PFSK-1 (cell line): ENCODE results near the gene PLEKHM3.

Experiments used
- FOXP2 ChIP-seq: optimal IDR thresholded peaks from 2 replicates; pipeline ENCODE3; 2011; ENCODE audit warnings: borderline replicate concordance, control low read depth, inconsistent platforms; ENCODE audit not compliant: insufficient read depth; ENCODE audit errors: extremely low read length, extremely low read depth
- POLR2AphosphoS5 ChIP-seq: IDR thresholded peaks from 2 replicates; pipeline ENCODE4 v1.6.1; 2012; ENCODE audit warnings: low read depth, mild to moderate bottlenecking, control low read depth, low read length, moderate library complexity
- REST ChIP-seq, 2 experiments: IDR thresholded peaks; 2 replicates each; pipeline versions ENCODE4 v1.6.1 to v1.8.0; 2011 to 2012; ENCODE audit warnings: low read depth in 2 of 2, low read length in 2 of 2, control low read depth in 1 of 2, inconsistent platforms in 1 of 2, mild to moderate bottlenecking in 1 of 2, moderate library complexity in 1 of 2; ENCODE audit not compliant: insufficient read depth in 1 of 2
- SIN3A ChIP-seq: IDR thresholded peaks from 2 replicates; pipeline ENCODE4 v1.6.1; 2012; ENCODE audit warnings: mild to moderate bottlenecking, low read length, moderate library complexity, borderline replicate concordance; ENCODE audit not compliant: insufficient read depth
- TAF1 ChIP-seq: IDR thresholded peaks from 2 replicates; pipeline ENCODE4 v1.6.1; 2012; ENCODE audit warnings: low read length, control low read depth, borderline replicate concordance; ENCODE audit not compliant: insufficient read depth

PLEKHM3 gene

GRCh38 chr2:208031608-208032019 lies 6.3 kb upstream of the PLEKHM3 start:
- TF ChIP-seq TAF1 (no peak), POLR2AphosphoS5 (no peak), SIN3A (no peak), FOXP2 (no peak), REST (IDR thresholded peaks at IDR 0.05; ENCODE audit: insufficient read depth in 1 of 2, low read depth in 2 of 2, low read length in 2 of 2) (no peak)

GRCh38 chr2:208025814-208026184 lies 472 bp upstream of the PLEKHM3 start:
- no peak for TF ChIP-seq TAF1
- no peak for TF ChIP-seq FOXP2
- TF ChIP-seq SIN3A: no peak
- no peak for TF ChIP-seq REST (IDR thresholded peaks at IDR 0.05; ENCODE audit: insufficient read depth in 1 of 2, low read depth in 2 of 2, low read length in 2 of 2)
- TF ChIP-seq POLR2AphosphoS5: no peak

GRCh38 chr2:208024091-208024490 lies 1.2 kb downstream of the PLEKHM3 start:
- no peak for TF ChIP-seq POLR2AphosphoS5
- no peak for TF ChIP-seq REST (IDR thresholded peaks at IDR 0.05; ENCODE audit: insufficient read depth in 1 of 2, low read depth in 2 of 2, low read length in 2 of 2)
- TF ChIP-seq FOXP2: no peak
- no peak for TF ChIP-seq TAF1
- TF ChIP-seq SIN3A: no peak

GRCh38 chr2:208020253-208020652 lies 5.1 kb downstream of the PLEKHM3 start:
- TF ChIP-seq SIN3A (no peak), REST (IDR thresholded peaks at IDR 0.05; ENCODE audit: insufficient read depth in 1 of 2, low read depth in 2 of 2, low read length in 2 of 2) (no peak), TAF1 (no peak), POLR2AphosphoS5 (no peak), FOXP2 (no peak)

- TF ChIP-seq FOXP2 (no peak), SIN3A (no peak), REST (IDR thresholded peaks at IDR 0.05; ENCODE audit: insufficient read depth in 1 of 2, low read depth in 2 of 2, low read length in 2 of 2) (no peak), POLR2AphosphoS5 (no peak), TAF1 (no peak)
Observed at GRCh38 chr2:208017721-208018120, 7.6 kb downstream of the PLEKHM3 start.
